Measurements from ENCODE around the gene FARS2. TPM values are rescaled to one million over a fixed set of nuclear protein-coding genes. Genes with fewer than 3 reads are reported as not detected.

The FARS2 gene
- polyA plus RNA-seq, 3 donors: 12.2 to 21.6 (median 17.7) TPM

- peaks cover 5 to 8% of the 10 kb centered on the region in 2 donors for H3K36me3 Mint-ChIP-seq
These were observed 23.5 kb upstream of the FARS2 start for GRCh38 chr6:5237805-5238204.

GRCh38 chr6:5238336-5238735 lies 23.0 kb upstream of the FARS2 start:
- no peak overlapping the region for H3K4me3 ChIP-seq (replicated peaks in 1 of 3; ENCODE audit: low read depth in 2 of 3, low read length in 3 of 3)
- H3K9ac ChIP-seq (ENCODE audit: insufficient read depth, low read length, poor library complexity, severe bottlenecking): no peak overlapping the region
- TF ChIP-seq CTCF (IDR thresholded peaks at IDR 0.05): no peak
- H3K36me3 ChIP-seq (replicated peaks in 1 of 2; ENCODE audit: control insufficient read depth in 1 of 2, insufficient read depth in 2 of 2, low read length in 2 of 2): peaks cover 0 to 16% of the 10 kb centered on the region in 2 donors
- H3K4me1 Mint-ChIP-seq: peaks cover 10% of the 10 kb centered on the region
- intact Hi-C loops (cut with micrococcal nuclease): no loop called here
- H2AFZ ChIP-seq (ENCODE audit: insufficient read depth, low read depth, low read length, poor library complexity, severe bottlenecking): no peak overlapping the region
- no peak overlapping the region for H3K4me3 Mint-ChIP-seq
- no peaks in the 10 kb centered on the region for H3K27me3 ChIP-seq (ENCODE audit: control insufficient read depth in 2 of 2, insufficient read depth in 2 of 2, low read length in 2 of 2)
- no peak overlapping the region for H3K27ac ChIP-seq (ENCODE audit: low read depth in 1 of 2, low read length in 2 of 2)
- peaks cover 5 to 6% of the 10 kb centered on the region in 2 donors for H3K36me3 Mint-ChIP-seq
- DNase-seq: no peak
- H3K9me3 Mint-ChIP-seq: no peaks in the 10 kb centered on the region
- H3K9me3 ChIP-seq (replicated peaks in 1 of 2; ENCODE audit: control insufficient read depth in 1 of 2, insufficient read depth in 1 of 2, low read length in 2 of 2): no peaks in the 10 kb centered on the region
- no peaks in the 10 kb centered on the region for H4K20me1 ChIP-seq (ENCODE audit: insufficient read depth, low read length)
- no peak overlapping the region for H3K27ac Mint-ChIP-seq
- H3K79me2 ChIP-seq (ENCODE audit: insufficient read depth, low read length): no peaks in the 10 kb centered on the region
- WGBS (ENCODE audit: insufficient coverage): no CpG with 5 or more reads among the region's 1 CpG
- H3K4me1 ChIP-seq (ENCODE audit: control insufficient read depth in 1 of 2, insufficient read depth in 2 of 2, low read length in 2 of 2): peaks cover 5 to 8% of the 10 kb centered on the region in 2 donors
- H3K27me3 Mint-ChIP-seq (ENCODE audit: low read depth in 3 of 3): peaks cover 0 to 2% (median 0%) of the 10 kb centered on the region in 3 donors
- no peak overlapping the region for H3K4me2 ChIP-seq (replicated peaks; ENCODE audit: extremely low read depth, low read length, poor library complexity, severe bottlenecking)

More at GRCh38 chr6:5237805-5238204, 23.5 kb upstream of the FARS2 start:
- intact Hi-C loops (cut with micrococcal nuclease): no loop called here
- Histone ChIP-seq H3K4me2 (replicated peaks; ENCODE audit: extremely low read depth, low read length, poor library complexity, severe bottlenecking) (no peak overlapping the region), H3K79me2 (ENCODE audit: insufficient read depth, low read length) (no peaks in the 10 kb centered on the region), H3K27ac (ENCODE audit: low read depth in 1 of 2, low read length in 2 of 2) (no peak overlapping the region), H4K20me1 (ENCODE audit: insufficient read depth, low read length) (no peaks in the 10 kb centered on the region), H3K4me3 (replicated peaks in 1 of 3; ENCODE audit: low read depth in 2 of 3, low read length in 3 of 3) (no peak overlapping the region), H3K36me3 (replicated peaks in 1 of 2; ENCODE audit: control insufficient read depth in 1 of 2, insufficient read depth in 2 of 2, low read length in 2 of 2) (peaks cover 0 to 16% of the 10 kb centered on the region in 2 donors), H3K27me3 (ENCODE audit: control insufficient read depth in 2 of 2, insufficient read depth in 2 of 2, low read length in 2 of 2) (no peaks in the 10 kb centered on the region), H3K9ac (ENCODE audit: insufficient read depth, low read length, poor library complexity, severe bottlenecking) (no peak overlapping the region), H2AFZ (ENCODE audit: insufficient read depth, low read depth, low read length, poor library complexity, severe bottlenecking) (no peak overlapping the region), H3K4me1 (ENCODE audit: control insufficient read depth in 1 of 2, insufficient read depth in 2 of 2, low read length in 2 of 2) (peaks cover 5 to 8% of the 10 kb centered on the region in 2 donors), H3K9me3 (replicated peaks in 1 of 2; ENCODE audit: control insufficient read depth in 1 of 2, insufficient read depth in 1 of 2, low read length in 2 of 2) (no peaks in the 10 kb centered on the region)
- 100% methylated on average over 3 of the region's 4 CpGs for WGBS (ENCODE audit: insufficient coverage)
- Mint-ChIP-seq H3K27ac (no peak overlapping the region), H3K9me3 (no peaks in the 10 kb centered on the region), H3K27me3 (ENCODE audit: low read depth in 3 of 3) (peaks cover 0 to 2% (median 0%) of the 10 kb centered on the region in 3 donors), H3K4me3 (no peak overlapping the region), H3K4me1 (peaks cover 10% of the 10 kb centered on the region)
- DNase-seq: no peak
- TF ChIP-seq CTCF (IDR thresholded peaks at IDR 0.05): no peak

Measured in CD14-positive monocyte (primary cell).